ENCODE data around the gene IL24.

IL24 gene

GRCh38 chr1:206953626-206954025 is 56.4 kb downstream of the IL24 start:
- no peak for DNase-seq (ENCODE audit: low read depth)
